ENCODE results near the gene CC2D2B. TPM values are rescaled to one million over a fixed set of nuclear protein-coding genes. Genes with fewer than 3 reads are reported as not detected.

The CC2D2B gene
- total RNA-seq, 1 donor from 2014 or later, result 1.6 TPM

DNA sequence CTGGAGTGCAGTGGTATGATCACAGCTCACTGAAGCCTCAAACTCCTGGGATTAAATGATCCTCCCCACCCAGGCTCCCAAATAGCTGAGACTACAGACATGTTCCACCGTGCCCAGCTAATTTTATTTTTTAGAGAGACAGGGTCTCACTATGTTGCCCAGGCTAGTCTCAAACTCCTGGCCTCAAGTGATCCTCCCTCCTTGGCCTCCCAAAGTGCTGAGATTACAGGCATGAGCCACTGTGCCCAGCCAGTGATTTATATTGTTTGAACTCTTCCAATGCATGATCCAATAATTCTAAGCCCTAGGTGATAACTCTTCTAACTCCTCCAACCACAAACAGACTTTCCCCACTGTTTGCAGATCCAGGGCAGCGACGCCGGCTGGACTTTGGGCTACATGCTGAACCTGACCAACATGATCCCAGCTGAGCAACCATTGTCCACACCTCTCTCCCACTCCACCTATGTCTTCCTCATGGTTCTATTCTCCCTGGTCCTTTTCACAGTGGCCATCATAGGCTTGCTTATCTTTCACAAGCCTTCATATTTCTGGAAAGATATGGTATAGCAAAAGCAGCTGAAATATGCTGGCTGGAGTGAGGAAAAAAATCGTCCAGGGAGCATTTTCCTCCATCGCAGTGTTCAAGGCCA, 41.8 kb upstream of the CC2D2B start:
- TF ChIP-seq, protein P1, sequence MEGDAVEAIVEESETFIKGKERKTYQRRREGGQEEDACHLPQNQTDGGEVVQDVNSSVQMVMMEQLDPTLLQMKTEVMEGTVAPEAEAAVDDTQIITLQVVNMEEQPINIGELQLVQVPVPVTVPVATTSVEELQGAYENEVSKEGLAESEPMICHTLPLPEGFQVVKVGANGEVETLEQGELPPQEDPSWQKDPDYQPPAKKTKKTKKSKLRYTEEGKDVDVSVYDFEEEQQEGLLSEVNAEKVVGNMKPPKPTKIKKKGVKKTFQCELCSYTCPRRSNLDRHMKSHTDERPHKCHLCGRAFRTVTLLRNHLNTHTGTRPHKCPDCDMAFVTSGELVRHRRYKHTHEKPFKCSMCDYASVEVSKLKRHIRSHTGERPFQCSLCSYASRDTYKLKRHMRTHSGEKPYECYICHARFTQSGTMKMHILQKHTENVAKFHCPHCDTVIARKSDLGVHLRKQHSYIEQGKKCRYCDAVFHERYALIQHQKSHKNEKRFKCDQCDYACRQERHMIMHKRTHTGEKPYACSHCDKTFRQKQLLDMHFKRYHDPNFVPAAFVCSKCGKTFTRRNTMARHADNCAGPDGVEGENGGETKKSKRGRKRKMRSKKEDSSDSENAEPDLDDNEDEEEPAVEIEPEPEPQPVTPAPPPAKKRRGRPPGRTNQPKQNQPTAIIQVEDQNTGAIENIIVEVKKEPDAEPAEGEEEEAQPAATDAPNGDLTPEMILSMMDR (IDR thresholded peaks at IDR 0.05), result no peak
- ATAC-seq, result no peak
- intact Hi-C loops (cut with DNase I), result no loop called here
- H3K4me3 ChIP-seq, result no peak overlapping the region
- DNase-seq, result no peak
- H3K27ac ChIP-seq, result no peak overlapping the region
- H3K27me3 ChIP-seq (ENCODE audit: low read depth), result no peaks in the 10 kb centered on the region
- H3K4me1 ChIP-seq, result no peaks in the 10 kb centered on the region
- H3K36me3 ChIP-seq, result peaks cover 36% of the 10 kb centered on the region
- no peaks in the 10 kb centered on the region for H3K9me3 ChIP-seq

- Histone ChIP-seq H3K27me3 (ENCODE audit: low read depth) (no peaks in the 10 kb centered on the region), H3K4me1 (no peaks in the 10 kb centered on the region), H3K36me3 (peaks cover 35% of the 10 kb centered on the region), H3K4me3 (no peak overlapping the region), H3K9me3 (no peaks in the 10 kb centered on the region), H3K27ac (no peak overlapping the region)
- intact Hi-C loops (cut with DNase I), result no loop called here
- no peak for DNase-seq
- TF ChIP-seq, protein P1 (IDR thresholded peaks at IDR 0.05), result no peak
- ATAC-seq, result no peak
Observed at GRCh38 chr10:95866467-95866842, 41.3 kb upstream of the CC2D2B start.

DNA sequence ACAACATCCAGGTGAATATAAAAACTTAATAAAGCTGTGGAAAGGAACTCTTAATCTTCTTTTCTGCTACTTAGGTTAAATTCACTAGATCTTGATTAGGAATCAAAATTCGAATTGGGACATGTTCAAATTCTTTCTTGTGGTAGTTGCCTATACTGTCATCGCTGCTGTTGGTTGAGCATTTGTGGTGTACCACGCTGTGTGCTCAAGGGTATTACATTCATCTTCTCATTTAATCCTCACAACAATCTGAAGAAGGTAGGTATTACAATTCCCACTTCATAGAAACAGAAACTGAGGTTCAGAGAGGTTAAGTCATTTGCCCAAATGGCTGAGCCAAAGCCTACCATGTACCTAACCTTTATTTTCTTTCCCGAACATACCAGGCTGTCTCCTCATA, 39.9 kb upstream of the CC2D2B start:
- Histone ChIP-seq H3K4me1 (no peaks in the 10 kb centered on the region), H3K27me3 (ENCODE audit: low read depth) (no peaks in the 10 kb centered on the region), H3K9me3 (no peaks in the 10 kb centered on the region), H3K27ac (no peak overlapping the region), H3K4me3 (no peak overlapping the region), H3K36me3 (peaks cover 32% of the 10 kb centered on the region)
- TF ChIP-seq, protein P1 (IDR thresholded peaks at IDR 0.05), result no peak
- intact Hi-C loops (cut with DNase I), result no loop called here
- no peak for DNase-seq
- no peak for ATAC-seq

DNA sequence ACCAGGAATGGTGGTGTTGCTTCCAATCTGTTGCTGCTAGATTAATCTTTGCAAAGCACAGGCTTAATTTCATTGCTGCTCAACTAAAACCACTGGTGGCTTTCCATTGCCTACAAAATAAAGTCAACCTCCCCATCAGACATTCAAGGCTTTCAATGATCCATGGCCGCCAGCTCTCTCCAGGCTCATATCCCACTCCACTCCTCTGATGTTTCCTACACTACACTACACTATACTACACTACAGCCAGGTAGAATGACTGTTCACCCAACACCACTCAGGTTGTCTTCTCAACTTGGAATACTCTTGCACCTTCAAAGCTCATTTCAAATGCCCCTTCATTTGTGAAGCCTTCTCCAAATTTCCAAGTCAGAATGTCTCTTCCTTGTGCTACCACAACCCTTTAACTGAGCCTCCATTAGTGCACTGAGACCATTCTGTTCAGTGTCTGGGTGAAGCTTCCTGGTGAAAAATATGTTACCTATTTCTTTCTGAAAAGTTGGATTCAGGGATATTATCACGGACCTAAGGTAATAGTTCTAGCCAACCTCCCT, 35.5 kb upstream of the CC2D2B start:
- Histone ChIP-seq H3K4me1 (no peaks in the 10 kb centered on the region), H3K9me3 (no peaks in the 10 kb centered on the region), H3K27ac (no peak overlapping the region), H3K36me3 (peaks cover 22% of the 10 kb centered on the region), H3K27me3 (ENCODE audit: low read depth) (no peaks in the 10 kb centered on the region), H3K4me3 (no peak overlapping the region)
- intact Hi-C loops (cut with DNase I), result no loop called here
- TF ChIP-seq, protein P1 (IDR thresholded peaks at IDR 0.05), result no peak
- no peak for ATAC-seq
- no peak for DNase-seq

DNA sequence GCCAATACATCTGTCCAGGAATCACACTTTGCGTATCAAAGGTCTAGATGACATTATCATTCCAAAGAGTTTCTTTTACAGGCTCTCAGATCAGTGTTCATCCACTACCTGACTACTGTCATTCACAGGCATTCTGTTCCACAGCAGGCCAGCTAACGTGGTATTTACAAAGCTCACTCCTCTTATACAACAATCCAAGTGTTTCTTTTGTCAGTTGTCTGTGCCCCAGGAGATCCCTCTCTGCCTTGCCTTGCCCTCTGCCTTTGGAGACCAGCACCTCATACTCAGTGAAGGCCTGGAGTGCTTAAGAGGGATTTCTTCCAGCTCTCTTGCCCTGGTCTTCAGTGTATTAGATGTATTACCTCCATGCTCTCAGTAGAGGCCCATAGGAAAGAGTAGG, 34.6 kb upstream of the CC2D2B start:
- no peaks in the 10 kb centered on the region for H3K4me1 ChIP-seq
- TF ChIP-seq, protein P1 (IDR thresholded peaks at IDR 0.05), result no peak
- no peaks in the 10 kb centered on the region for H3K27me3 ChIP-seq (ENCODE audit: low read depth)
- no peak for DNase-seq
- H3K27ac ChIP-seq, result no peak overlapping the region
- no peak overlapping the region for H3K4me3 ChIP-seq
- no peaks in the 10 kb centered on the region for H3K9me3 ChIP-seq
- H3K36me3 ChIP-seq, result peaks cover 13% of the 10 kb centered on the region
- intact Hi-C loops (cut with DNase I), result no loop called here
- ATAC-seq, result no peak

Measured in lower lobe of right lung (tissue), 2 donors.